OCI-LY7 (cell line): ENCODE measurements around the gene WWOX. TPM values are rescaled to one million over a fixed set of nuclear protein-coding genes. Genes with fewer than 3 reads are reported as not detected.

Experiments
- BruUV-seq: library from RNA; stranded (reverse); fragments of 400-500 nt; replicated peaks from 2 replicates; lab custom pipeline; 2021; lab: Mats Ljungman, UMichigan
- CTCF ChIA-PET: fragments of 300-600 bp; sonication (Branson Sonifier 250); formaldehyde crosslinking; loops from one replicate; lab custom pipeline; 2022; ENCODE audit warnings: antibody characterized with exemption; ENCODE audit not compliant: unreplicated experiment; lab: Charles Lee
- POLR2A ChIA-PET: fragments of 300-600 bp; sonication (Branson Sonifier 250); formaldehyde crosslinking; loops from one replicate; lab custom pipeline; 2022; ENCODE audit warnings: antibody characterized with exemption; lab: Charles Lee
- DNase-seq: peaks from one replicate; pipeline ENCODE4 v3.0.0-alpha.2; 2015; ENCODE audit warnings: low spot score
- H2AFZ ChIP-seq: fragments of 200-600 bp; sonication (generic), shearing (Covaris generic); 2 replicates; pipeline ENCODE4 v1.6.1; 2014; ENCODE audit warnings: mild to moderate bottlenecking, antibody characterized with exemption, low read length, moderate library complexity
- H3K27ac ChIP-seq: fragments of 200-600 bp; sonication (generic); 2 replicates; pipeline ENCODE4 v1.5.1; 2014; ENCODE audit warnings: mixed run types, low read depth, mild to moderate bottlenecking, moderate library complexity, low read length, inconsistent platforms; ENCODE audit not compliant: poor library complexity, severe bottlenecking
- H3K36me3 ChIP-seq: fragments of 200-600 bp; sonication (generic); 2 replicates; pipeline ENCODE4 v1.6.1; 2014; ENCODE audit warnings: mild to moderate bottlenecking, antibody characterized with exemption, low read length, moderate library complexity, mixed read lengths; ENCODE audit not compliant: insufficient read depth
- H3K4me1 ChIP-seq: fragments of 200-600 bp; sonication (generic); 2 replicates; pipeline ENCODE4 v1.5.1; 2014; ENCODE audit warnings: mild to moderate bottlenecking, low read length; ENCODE audit not compliant: insufficient read depth, poor library complexity, severe bottlenecking
- H3K4me2 ChIP-seq: fragments of 200-600 bp; sonication (generic); 2 replicates; pipeline ENCODE4 v1.6.1; 2014; ENCODE audit warnings: mild to moderate bottlenecking, low read length
- H3K4me3 ChIP-seq: fragments of 200-600 bp; sonication (generic); 2 replicates; pipeline ENCODE4 v1.5.1; 2014; ENCODE audit warnings: mild to moderate bottlenecking, low read depth, low read length; ENCODE audit not compliant: poor library complexity, severe bottlenecking
- H3K79me2 ChIP-seq: fragments of 200-600 bp; sonication (generic); 2 replicates; pipeline ENCODE4 v1.6.1; 2016; ENCODE audit warnings: low read depth, mild to moderate bottlenecking, low read length, moderate library complexity, mixed read lengths; ENCODE audit not compliant: insufficient read depth
- H3K9me2 ChIP-seq: fragments of 200-600 bp; sonication (generic); 2 replicates; pipeline ENCODE4 v1.6.1; 2016; ENCODE audit warnings: mild to moderate bottlenecking, low read length, mixed read lengths; ENCODE audit not compliant: insufficient read depth
- H3K9me3 ChIP-seq: fragments of 200-600 bp; sonication (generic); 2 replicates; pipeline ENCODE4 v1.6.1; 2014; ENCODE audit warnings: mild to moderate bottlenecking, mixed run types, low read length, mixed read lengths
- H4K20me1 ChIP-seq: fragments of 200-600 bp; sonication (generic); 2 replicates; pipeline ENCODE4 v1.6.1; 2014; ENCODE audit warnings: mild to moderate bottlenecking, antibody characterized with exemption, low read length, moderate library complexity, mixed read lengths; ENCODE audit not compliant: insufficient read depth
- EZH2phosphoT487 ChIP-seq: fragments of 200-600 bp; sonication (generic); IDR thresholded peaks from 2 replicates; pipeline ENCODE4 v1.6.1; 2018; ENCODE audit warnings: low read depth, borderline replicate concordance, mild to moderate bottlenecking, mixed run types, antibody characterized with exemption, low read length, moderate library complexity, mixed read lengths
- intact Hi-C: fragments of 100-400 bp; cut with micrococcal nuclease; formaldehyde crosslinking; loops from one replicate; pipeline ENCODE4 v1.10.0; 2022; ENCODE audit not compliant: unreplicated experiment
- total RNA-seq, 2 experiments: library from RNA; depleted of rRNA in 1 of 2; stranded (reverse); fragments of >200 nt in 1 of 2; shearing (Covaris generic) in 1 of 2; gene quantifications; 2 replicates each; pipeline ENCODE4 v1.2.3, GENCODE V29; 2014 to 2022
- TF ChIP-seq, protein P1 (sequence below): fragments of 200-600 bp; sonication (generic); conservative IDR thresholded peaks from 2 replicates; pipeline ENCODE4 v1.5.1; 2014; ENCODE audit warnings: mild to moderate bottlenecking, antibody characterized with exemption, low read length, moderate library complexity, mixed read lengths

WWOX gene
- total RNA-seq, 2 experiments from 2014 or later = 40.2 to 47.6 TPM

DNA sequence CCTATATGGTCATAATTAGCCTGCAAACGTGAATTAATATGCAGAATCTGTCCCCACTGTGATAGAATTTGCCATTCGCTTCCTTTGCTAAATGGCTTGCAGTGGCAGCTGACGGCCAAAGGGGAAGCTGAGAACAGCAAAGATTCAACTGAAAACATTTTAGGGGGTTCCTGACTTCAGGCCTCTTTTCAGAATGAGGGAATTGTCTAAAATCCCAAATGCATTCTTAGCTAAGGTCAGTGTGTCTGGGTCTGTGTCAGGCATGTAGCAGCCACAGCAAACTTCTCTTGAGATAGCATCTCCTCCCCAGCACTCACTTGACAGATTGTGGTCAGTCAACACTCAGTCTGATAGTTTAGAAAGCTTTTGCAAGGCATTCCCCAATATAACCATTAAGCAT, 701.1 kb downstream of the WWOX start:
- Histone ChIP-seq H4K20me1 (no peaks in the 10 kb centered on the region), H3K4me1 (no peaks in the 10 kb centered on the region), H2AFZ (no peak overlapping the region), H3K4me3 (no peak overlapping the region), H3K79me2 (no peaks in the 10 kb centered on the region), H3K9me2 (no peaks in the 10 kb centered on the region), H3K36me3 (no peaks in the 10 kb centered on the region), H3K9me3 (no peaks in the 10 kb centered on the region), H3K4me2 (no peak overlapping the region), H3K27ac (no peak overlapping the region)
- ChIA-PET CTCF (no interaction called here), POLR2A (no interaction called here)
- no peak for TF ChIP-seq EZH2phosphoT487
- TF ChIP-seq, protein P1, sequence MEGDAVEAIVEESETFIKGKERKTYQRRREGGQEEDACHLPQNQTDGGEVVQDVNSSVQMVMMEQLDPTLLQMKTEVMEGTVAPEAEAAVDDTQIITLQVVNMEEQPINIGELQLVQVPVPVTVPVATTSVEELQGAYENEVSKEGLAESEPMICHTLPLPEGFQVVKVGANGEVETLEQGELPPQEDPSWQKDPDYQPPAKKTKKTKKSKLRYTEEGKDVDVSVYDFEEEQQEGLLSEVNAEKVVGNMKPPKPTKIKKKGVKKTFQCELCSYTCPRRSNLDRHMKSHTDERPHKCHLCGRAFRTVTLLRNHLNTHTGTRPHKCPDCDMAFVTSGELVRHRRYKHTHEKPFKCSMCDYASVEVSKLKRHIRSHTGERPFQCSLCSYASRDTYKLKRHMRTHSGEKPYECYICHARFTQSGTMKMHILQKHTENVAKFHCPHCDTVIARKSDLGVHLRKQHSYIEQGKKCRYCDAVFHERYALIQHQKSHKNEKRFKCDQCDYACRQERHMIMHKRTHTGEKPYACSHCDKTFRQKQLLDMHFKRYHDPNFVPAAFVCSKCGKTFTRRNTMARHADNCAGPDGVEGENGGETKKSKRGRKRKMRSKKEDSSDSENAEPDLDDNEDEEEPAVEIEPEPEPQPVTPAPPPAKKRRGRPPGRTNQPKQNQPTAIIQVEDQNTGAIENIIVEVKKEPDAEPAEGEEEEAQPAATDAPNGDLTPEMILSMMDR = no peak
- no peak for DNase-seq
- intact Hi-C loops = no loop called here
- BruUV-seq = no TSS peak

DNA sequence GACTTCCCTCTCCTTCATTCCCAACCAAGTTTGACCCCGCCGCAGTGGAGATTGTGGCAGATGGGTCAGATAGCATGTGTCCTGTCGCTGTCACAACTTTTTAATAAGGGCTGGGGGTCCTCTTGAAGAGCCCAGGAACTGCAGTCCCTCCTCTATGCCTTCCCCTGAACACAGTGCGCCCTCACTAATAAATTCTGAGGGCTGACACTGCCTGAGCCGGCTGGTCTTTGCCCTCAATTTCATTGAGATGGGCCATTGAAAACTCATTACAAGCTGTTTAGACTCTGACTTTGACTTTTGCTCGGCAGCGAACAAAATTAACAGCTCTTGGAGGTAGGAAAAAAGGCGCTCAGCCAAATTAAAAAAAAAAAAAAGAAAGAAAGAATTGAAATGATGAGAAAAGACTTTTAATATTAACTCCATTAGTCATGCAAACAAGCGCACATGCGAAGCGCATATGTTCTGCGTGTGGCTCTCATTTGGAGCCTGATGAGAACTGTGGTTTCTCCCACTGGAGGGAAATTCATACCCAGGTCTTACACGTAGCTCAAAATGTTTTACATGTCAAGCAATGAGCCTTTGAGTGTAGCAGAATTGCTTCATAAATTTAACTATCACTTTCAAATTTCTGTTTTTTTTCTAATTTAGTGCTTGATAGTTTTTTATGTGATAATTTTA, 704.7 kb downstream of the WWOX start:
- Histone ChIP-seq H3K36me3 (no peaks in the 10 kb centered on the region), H3K27ac (no peak overlapping the region), H2AFZ (no peak overlapping the region), H3K4me1 (no peaks in the 10 kb centered on the region), H4K20me1 (no peaks in the 10 kb centered on the region), H3K9me2 (no peaks in the 10 kb centered on the region), H3K9me3 (no peaks in the 10 kb centered on the region), H3K4me2 (no peak overlapping the region), H3K4me3 (no peak overlapping the region), H3K79me2 (no peaks in the 10 kb centered on the region)
- TF ChIP-seq EZH2phosphoT487 = no peak
- TF ChIP-seq, protein P1 = no peak
- ChIA-PET CTCF (no interaction called here), POLR2A (no interaction called here)
- DNase-seq = no peak
- BruUV-seq = no TSS peak
- intact Hi-C loops = no loop called here

DNA sequence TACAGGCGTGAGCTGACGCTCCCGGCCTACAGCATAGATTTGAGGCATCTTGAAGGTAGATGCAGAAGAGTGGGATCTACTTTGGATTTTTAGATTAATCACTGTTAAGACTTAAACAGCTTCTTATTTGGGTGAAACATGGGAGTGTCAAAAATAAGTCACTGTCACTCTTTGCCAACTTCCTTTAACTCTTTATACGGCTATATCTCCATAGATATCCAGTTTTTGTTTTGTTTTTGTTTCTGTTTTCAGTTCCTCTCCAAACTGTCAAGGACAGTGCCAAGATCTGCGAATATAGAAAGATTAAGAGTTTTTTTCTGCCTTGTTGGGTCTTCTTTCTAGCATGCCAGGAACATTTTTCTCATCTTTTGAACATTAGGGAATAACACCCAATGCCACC, 706.1 kb downstream of the WWOX start:
- Histone ChIP-seq H3K4me1 (no peaks in the 10 kb centered on the region), H3K9me3 (no peaks in the 10 kb centered on the region), H3K36me3 (no peaks in the 10 kb centered on the region), H3K79me2 (no peaks in the 10 kb centered on the region), H3K4me2 (no peak overlapping the region), H3K4me3 (no peak overlapping the region), H4K20me1 (no peaks in the 10 kb centered on the region), H3K27ac (no peak overlapping the region), H3K9me2 (no peaks in the 10 kb centered on the region), H2AFZ (no peak overlapping the region)
- no TSS peak for BruUV-seq
- CTCF ChIA-PET = no interaction called here
- intact Hi-C loops = no loop called here
- TF ChIP-seq EZH2phosphoT487 = no peak
- TF ChIP-seq, protein P1 = no peak
- POLR2A ChIA-PET = interaction anchor here (0.9 kb wide), 1 partner anchor 96 kb away, joined by 4 read pairs; no protein-coding TSS in a partner anchor
- DNase-seq = no peak
